GM19328 (cell line): Measurements from ENCODE around the gene ZNF808.
"Not testable (repeated sequence)": the region's sequence is repeated elsewhere in the genome, so short reads cannot be mapped to it uniquely, and the experiment has no call there.

Experiments used
- ATAC-seq: cut with Tn5 transposase; IDR thresholded peaks from one replicate; pipeline ENCODE4 v1.9.1; 2021; ENCODE audit warnings: mild to moderate bottlenecking, moderate library complexity; ENCODE audit not compliant: unreplicated experiment

Gene ZNF808

DNA sequence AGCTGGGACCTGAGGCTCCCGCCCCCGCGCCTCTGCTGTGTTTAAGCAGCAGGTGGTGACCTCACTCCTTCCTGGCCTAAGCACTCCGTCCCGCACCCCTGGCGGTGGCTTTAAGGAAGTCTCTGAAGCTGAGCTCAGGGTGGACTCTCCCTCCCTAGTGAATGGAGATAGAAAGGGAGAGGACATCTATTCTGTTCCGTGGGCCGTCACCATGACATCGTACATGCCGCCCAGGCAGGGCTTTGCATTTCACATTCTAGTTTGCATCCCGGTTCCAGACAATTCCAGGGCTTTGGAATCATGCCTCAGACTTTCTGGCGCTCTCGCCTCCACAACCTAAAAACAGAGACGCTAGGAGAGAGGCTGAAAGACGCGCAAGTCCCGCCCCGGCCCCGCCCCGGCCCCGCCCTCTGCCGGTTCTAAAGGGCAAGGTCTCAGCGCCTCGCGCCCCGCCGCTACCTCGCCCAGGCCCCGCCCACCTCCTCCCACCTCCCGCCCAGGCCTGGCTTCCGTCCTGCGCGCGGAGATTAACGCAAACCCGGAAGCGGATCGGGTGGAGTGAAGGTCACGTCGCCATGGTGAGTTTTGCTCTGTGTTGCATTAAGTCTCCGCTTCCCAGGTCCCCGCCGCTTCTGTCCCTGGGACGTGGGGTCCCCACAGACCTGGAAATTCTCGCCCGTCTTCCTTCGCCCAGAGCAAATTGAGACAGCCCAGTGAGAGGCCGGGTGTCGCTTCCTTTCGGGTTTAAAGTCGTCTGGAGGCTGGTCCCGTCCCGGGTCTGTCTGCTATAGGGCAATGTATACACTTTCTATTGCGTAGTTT, at the start of gene ZNF808:
TSS of gene ZNF808 (plus strand) at position 535 of the 822 bp plus-strand sequence. CDS start 15,617 bp downstream, outside the sequence.
- peak; percentile 80 for ATAC-seq

DNA sequence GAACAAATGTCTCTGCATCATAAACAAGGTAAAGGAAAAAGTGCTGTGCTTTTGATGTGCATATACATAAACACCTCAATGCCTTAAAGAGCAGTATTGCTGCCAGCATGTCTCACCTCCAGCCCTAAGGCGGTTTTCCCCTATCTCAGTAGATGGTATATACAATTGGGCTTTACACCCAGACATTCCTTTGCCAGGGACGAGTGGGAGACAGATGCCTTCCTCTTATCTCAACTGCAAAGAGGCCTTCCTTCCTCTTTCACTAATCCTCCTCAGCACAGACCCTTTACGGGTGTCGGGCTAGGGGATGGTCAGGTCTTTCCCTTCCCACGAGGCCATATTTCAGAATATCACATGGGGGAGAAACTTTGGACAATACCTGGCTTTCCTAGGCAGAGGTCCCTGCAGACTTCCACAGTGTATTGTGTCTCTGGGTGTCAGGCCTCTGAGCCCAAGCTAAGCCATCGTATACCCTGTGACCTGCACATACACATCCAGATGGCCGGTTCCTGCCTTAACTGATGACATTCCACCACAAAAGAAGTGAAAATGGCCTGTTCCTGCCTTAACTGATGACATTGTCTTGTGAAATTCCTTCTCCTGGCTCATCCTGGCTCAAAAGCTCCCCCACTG, 43.2 kb upstream of the ZNF808 start:
- ATAC-seq: not testable (repeated sequence)

DNA sequence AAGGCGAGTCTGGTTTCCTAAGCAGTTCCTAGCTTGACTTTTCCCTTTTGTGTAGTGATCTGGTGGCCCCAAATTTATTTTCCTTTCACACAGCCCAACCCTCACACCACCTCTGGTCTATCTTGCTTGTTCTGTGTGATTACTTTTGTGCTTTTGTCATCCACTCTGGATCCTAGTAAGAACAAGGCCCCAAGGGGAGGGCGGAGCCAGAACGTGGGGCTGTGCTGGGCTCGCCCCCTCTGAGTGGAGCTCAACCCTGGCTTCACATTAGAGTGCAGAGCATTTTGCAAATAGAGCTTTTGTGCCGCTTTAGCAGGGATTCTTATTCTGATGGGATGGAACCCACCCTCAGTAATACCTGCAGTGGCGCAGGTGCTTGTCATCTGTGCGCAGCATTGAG, 42.4 kb upstream of the ZNF808 start:
- ATAC-seq: not testable (repeated sequence)

DNA sequence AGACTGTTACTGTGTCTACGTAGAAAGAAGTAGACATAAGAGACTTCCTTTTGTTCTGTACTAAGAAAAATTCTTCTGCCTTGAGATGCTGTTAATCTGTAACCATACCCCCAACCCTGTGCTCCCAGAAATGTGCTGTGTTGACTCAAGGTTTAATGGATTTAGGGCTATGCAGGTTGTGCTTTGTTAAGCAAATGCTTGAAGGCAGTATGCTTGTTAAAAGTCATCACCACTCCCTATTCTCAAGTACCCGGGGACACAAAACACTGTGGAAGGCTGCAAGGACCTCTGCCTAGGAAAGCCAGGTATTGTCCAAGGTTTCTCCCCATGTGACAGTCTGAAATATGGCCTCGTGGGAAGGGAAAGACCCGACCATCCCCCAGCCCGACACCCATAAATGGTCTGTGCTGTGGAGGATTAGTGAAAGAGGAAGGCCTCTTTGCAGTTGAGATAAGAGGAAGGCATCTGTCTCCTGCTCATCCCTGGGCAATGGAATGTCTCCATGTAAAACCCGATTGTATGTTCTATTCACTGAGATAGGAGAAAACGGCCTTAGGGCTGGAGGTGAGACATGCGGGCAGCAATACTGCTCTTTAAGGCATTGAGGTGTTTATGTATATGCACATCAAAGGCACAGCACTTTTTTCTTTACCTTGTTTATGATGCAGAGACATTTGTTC, 41.8 kb upstream of the ZNF808 start:
- ATAC-seq: not testable (repeated sequence)

DNA sequence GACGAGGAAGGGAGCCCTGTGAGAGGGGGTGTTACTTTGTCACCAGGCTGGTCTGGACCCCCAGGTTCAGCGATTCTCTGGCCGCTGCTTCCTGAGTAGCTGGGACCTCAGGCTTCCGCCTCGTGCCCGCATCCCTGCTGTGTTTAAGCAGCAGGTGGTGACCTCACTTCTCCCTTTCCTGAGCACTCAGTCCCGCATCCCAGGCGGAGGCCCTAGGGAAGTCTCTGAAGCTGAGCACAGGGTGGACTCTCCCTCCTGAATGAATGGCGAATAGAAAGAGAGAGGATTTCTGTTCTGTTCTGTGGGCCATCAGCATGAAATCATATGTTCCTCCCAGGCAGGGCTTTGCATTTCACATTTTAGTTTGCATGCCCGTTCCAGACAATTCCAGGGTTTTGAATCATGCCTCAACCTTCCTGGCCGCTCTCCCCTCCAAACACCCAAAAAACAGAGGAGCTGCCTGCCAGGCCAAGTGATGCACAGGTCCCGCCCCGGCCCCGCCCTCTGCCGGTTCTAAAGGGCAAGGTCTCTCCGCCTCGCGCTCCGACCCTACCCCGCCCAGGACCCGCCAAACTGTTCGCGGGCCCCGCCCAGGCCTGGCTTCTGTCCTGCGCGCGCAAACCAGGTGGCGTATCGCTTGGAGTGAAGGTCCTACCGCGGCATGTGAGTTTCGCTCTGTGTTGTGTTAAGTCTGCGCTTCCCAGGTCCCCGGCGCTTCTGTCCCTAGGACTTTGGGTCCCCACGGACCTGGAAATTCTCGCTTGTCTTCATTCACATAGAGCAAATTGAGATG, 35.1 kb upstream of the ZNF808 start:
- ATAC-seq: no peak

GRCh38 chr19:52492994-52493470, 34.4 kb upstream of the ZNF808 start:
- no peak for ATAC-seq

DNA sequence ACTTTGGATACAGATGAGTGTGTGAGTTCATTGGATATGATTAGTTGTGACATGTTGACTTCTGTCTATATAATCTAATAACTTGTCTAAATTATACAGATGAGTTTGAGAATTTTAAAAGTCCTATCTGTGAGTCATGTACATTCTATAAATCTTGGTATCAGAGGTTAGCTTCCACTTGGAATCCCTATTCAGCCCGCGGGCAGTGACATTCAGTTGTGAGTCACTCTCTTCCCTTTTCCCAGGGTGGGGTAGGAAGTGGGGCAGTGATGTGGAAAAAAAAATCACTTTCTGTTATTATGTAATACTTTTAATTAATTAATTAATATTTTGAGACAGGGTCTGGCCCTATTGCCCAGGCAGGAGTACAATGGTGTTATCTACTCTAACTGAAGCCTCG, 33.0 kb upstream of the ZNF808 start:
- ATAC-seq: no peak

GRCh38 chr19:52498571-52498970, 28.9 kb upstream of the ZNF808 start:
- no peak for ATAC-seq

DNA sequence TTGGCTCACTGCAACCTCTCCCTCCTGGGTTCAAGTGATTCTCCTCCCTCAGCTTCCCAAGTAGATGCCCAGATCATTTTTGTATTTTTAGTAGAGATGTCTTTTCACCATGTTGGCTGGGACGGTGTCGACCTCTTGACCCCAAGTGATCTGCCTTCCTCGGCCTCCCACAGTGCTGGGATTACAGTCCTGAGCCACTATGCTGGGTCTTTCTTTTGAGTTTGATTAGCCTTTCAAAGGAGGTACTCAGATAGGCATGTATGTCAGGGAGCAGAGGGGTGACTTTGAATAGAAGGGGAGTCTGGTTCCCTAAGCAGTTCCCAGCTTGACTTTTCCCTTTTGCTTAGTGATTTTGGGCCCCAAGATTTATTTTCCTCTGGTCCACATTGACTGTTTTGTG, 27.0 kb upstream of the ZNF808 start:
- not testable (repeated sequence) for ATAC-seq

DNA sequence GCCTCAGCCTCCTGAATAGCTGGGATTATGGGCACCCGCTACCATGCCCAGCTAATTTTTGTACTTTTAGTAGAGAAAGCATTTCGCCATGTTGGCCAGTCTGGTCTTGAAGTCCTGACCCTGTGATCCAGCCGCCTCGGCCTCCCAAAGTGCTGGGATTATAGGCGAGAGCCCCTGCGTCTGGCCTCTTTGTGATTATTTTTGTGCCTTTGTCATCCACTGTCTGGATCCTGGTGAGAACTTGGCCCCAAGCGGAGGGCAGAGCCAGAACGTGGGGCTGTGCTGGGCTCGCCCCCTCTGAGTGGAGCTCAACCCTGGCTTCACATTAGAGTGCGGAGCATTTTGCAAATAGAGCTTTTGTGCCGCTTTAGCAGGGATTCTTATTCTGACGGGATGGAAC, 26.5 kb upstream of the ZNF808 start:
- ATAC-seq: not testable (repeated sequence)

DNA sequence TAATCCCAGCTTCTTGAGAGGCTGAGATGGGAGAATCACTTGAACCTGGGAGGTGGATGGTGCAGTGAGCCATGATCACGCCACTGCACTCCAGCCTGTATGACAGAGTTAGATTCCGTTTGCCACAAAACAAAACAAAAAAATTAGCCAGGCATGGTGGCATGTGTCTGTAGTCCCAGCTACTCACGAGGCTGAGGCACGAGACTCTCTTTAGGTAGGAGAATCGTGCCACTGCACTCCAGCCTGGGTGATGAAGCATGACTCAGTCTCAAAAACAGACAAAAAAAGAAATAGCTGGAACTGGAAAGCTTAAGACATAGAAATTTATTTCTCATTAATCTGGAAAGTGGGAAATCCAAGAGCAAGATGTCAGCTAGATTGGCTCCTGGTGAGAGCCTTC, 20.2 kb upstream of the ZNF808 start:
- ATAC-seq: no peak

- ATAC-seq: no peak
These were observed 11.3 kb upstream of the ZNF808 start for GRCh38 chr19:52516191-52516590.

GRCh38 chr19:52518646-52519045, 8.8 kb upstream of the ZNF808 start:
- ATAC-seq: no peak

DNA sequence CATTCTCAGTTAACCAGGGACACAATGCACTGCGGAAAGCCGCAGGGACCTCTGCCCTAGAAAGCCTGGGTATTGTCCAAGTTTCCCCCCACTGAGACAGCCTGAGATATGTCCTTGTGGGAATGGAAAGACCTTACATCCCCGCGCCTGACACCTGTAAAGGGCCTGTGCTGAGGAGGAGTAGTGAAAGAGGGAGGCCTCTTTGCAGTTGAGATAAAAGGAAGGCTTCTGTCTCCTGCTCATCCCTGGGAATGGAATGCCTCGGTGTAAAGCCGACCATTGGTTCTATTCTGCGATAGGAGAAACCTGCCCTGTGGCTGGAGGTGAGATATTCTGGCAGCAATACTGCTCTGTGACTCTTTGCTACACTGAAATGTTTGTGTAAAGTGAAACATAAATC, 8.3 kb upstream of the ZNF808 start:
- ATAC-seq: not testable (repeated sequence)

- ATAC-seq: no peak
These were observed 7.5 kb upstream of the ZNF808 start for GRCh38 chr19:52520013-52520412.

DNA sequence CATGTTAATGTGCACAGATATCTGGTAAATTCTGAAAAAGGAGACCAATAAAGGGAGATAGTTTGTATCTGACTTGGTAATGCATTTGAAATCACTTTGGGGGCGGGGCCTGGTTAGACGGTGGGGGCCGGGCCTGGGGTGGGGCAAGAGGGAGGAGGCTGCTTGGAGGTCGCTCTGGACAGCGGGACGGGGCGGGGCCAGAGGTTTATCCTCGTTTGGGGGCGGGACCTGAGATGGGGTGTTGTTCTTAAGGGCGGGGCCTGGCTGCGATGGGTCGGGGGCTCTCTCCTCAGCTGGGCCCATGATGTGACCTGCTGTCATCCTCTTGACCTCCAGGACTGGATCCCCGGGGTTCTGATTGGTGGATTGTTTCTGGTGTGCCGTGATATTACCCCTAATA, 4.9 kb upstream of the ZNF808 start:
- no peak for ATAC-seq

DNA sequence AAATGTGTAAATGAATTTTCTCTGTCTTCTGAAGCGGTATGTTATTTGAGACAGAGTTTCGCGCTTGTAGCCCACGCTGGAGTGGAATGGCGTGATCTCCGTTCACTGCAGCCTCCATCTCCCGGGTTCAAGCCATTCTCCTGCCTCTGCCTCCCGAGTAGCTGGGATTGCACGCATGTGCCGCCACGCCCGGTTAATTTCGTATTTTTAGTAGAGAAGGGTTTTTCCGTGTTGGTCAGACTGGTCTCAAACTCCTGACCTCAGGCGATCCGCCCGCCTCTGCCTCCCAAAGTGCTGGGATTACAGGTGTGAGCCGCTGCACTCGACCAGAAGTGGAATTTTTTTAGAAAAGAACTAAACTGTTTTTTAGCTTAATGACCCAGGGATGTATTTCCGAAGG, 3.4 kb upstream of the ZNF808 start:
- ATAC-seq: no peak

- ATAC-seq: peak; percentile 9
These were observed 486 bp downstream of the ZNF808 start for GRCh38 chr19:52527956-52528351.

- no peak for ATAC-seq
These were observed 5.0 kb downstream of the ZNF808 start for GRCh38 chr19:52532480-52532879.

- no peak for ATAC-seq
These were observed 6.4 kb downstream of the ZNF808 start for GRCh38 chr19:52533901-52534300.

- not testable (repeated sequence) for ATAC-seq
These were observed 7.9 kb downstream of the ZNF808 start for GRCh38 chr19:52535385-52535770.
